Measurements from ENCODE around the gene PACSIN2.

The PACSIN2 gene

DNA sequence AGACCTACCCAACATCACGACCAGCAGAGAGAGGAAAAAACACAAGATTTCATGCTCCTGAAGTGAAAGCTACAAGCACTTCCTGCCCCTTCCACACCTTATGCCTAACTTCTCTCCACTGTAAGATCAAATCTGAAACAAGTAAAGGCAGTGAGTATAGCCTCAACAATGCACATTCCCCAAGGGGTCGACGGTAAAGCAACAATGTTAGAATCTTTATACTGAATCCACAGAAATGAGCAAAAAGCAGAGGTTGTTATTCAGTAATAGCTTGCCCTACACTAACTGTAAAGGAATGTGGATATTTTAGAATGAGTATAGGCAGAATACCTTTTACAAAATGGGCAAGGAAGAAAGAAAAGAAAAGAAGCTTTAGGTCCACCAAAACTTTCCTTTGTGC lies 173.5 kb downstream of the PACSIN2 start:
- no peak overlapping the region for H3K4me2 ChIP-seq (ENCODE audit: low read length)
- no peaks in the 10 kb centered on the region for H3K27me3 ChIP-seq (ENCODE audit: control insufficient read depth, low read length)
- H3K79me2 ChIP-seq (ENCODE audit: control insufficient read depth, low read length): no peaks in the 10 kb centered on the region
- H3K4me3 ChIP-seq (ENCODE audit: low read length): no peak overlapping the region
- H3K4me1 ChIP-seq (ENCODE audit: control insufficient read depth, low read length): no peaks in the 10 kb centered on the region
- no peaks in the 10 kb centered on the region for H3K36me3 ChIP-seq (ENCODE audit: control insufficient read depth, low read length)
- TF ChIP-seq, protein P1, sequence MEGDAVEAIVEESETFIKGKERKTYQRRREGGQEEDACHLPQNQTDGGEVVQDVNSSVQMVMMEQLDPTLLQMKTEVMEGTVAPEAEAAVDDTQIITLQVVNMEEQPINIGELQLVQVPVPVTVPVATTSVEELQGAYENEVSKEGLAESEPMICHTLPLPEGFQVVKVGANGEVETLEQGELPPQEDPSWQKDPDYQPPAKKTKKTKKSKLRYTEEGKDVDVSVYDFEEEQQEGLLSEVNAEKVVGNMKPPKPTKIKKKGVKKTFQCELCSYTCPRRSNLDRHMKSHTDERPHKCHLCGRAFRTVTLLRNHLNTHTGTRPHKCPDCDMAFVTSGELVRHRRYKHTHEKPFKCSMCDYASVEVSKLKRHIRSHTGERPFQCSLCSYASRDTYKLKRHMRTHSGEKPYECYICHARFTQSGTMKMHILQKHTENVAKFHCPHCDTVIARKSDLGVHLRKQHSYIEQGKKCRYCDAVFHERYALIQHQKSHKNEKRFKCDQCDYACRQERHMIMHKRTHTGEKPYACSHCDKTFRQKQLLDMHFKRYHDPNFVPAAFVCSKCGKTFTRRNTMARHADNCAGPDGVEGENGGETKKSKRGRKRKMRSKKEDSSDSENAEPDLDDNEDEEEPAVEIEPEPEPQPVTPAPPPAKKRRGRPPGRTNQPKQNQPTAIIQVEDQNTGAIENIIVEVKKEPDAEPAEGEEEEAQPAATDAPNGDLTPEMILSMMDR (IDR thresholded peaks at IDR 0.05; ENCODE audit: low read depth, low read length, poor library complexity, severe bottlenecking): no peak
- TF ChIP-seq EZH2phosphoT487 (IDR thresholded peaks at IDR 0.05; ENCODE audit: borderline replicate concordance, low read length): no peak
- no peak overlapping the region for H3K27ac ChIP-seq (ENCODE audit: low read depth, low read length)
- no peaks in the 10 kb centered on the region for H3K9me2 ChIP-seq (replicated peaks; ENCODE audit: control insufficient read depth, low read length)
- H3F3A ChIP-seq (ENCODE audit: control insufficient read depth, insufficient read depth): no peaks in the 10 kb centered on the region
- H4K20me1 ChIP-seq (ENCODE audit: control insufficient read depth, insufficient read depth, low read depth, low read length): no peaks in the 10 kb centered on the region
- no peaks in the 10 kb centered on the region for H3K9me3 ChIP-seq (ENCODE audit: control insufficient read depth, insufficient read depth, low read length)

DNA sequence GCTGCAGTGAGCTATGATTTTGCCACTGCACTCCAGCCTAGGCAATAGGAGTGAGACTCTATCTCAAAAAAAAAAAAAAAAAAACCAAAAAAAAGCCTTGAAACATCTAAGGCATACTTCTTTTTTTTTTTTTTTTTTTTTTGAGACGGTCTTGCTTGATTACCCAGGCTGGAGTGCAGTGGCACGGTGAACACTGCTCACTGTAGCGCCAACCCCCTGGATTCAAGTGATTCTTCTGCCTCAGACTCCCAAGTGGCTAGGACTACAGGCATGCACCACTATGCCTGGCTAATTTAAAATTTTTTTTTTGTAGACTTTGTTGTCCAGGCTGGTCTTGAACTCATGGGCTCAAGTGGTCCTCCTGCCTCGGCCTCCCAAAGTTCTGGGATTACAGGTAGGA lies 177.4 kb downstream of the PACSIN2 start:
- Histone ChIP-seq H3K79me2 (ENCODE audit: control insufficient read depth, low read length) (no peaks in the 10 kb centered on the region), H4K20me1 (ENCODE audit: control insufficient read depth, insufficient read depth, low read depth, low read length) (no peaks in the 10 kb centered on the region), H3K36me3 (ENCODE audit: control insufficient read depth, low read length) (no peaks in the 10 kb centered on the region; the same call in 1 of the 2 replicates), H3K27me3 (ENCODE audit: control insufficient read depth, low read length) (no peaks in the 10 kb centered on the region), H3K9me2 (replicated peaks; ENCODE audit: control insufficient read depth, low read length) (no peaks in the 10 kb centered on the region), H3K4me1 (ENCODE audit: control insufficient read depth, low read length) (no peaks in the 10 kb centered on the region), H3K9me3 (ENCODE audit: control insufficient read depth, insufficient read depth, low read length) (no peaks in the 10 kb centered on the region), H3K4me3 (ENCODE audit: low read length) (no peak overlapping the region), H3F3A (ENCODE audit: control insufficient read depth, insufficient read depth) (no peaks in the 10 kb centered on the region), H3K4me2 (ENCODE audit: low read length) (no peak overlapping the region), H3K27ac (ENCODE audit: low read depth, low read length) (no peak overlapping the region)
- TF ChIP-seq, protein P1 (IDR thresholded peaks at IDR 0.05; ENCODE audit: low read depth, low read length, poor library complexity, severe bottlenecking): no peak
- TF ChIP-seq EZH2phosphoT487 (IDR thresholded peaks at IDR 0.05; ENCODE audit: borderline replicate concordance, low read length): no peak

DNA sequence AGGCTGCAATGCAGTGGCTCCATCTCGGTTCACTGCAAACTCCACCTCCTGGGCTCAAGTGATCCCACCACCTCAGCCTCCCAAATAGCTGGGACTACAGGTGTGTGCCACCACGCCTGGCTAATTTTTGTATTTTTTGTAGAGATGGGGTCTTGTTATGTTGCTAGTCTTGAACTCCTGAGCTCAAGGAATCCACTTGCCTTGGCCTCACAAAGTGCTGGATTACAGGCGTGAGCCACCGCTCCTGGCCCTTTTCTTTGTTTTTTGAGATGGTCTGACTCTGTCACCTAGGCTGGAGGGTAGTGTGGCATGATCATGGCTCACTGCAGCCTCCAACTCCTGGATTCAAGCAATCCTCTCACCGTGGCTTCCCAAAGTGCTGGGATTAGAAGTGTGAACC lies 178.9 kb downstream of the PACSIN2 start:
- no peak for TF ChIP-seq EZH2phosphoT487 (IDR thresholded peaks at IDR 0.05; ENCODE audit: borderline replicate concordance, low read length)
- TF ChIP-seq, protein P1 (IDR thresholded peaks at IDR 0.05; ENCODE audit: low read depth, low read length, poor library complexity, severe bottlenecking): no peak
- Histone ChIP-seq H3K36me3 (ENCODE audit: control insufficient read depth, low read length) (no peaks in the 10 kb centered on the region; the same call in 1 of the 2 replicates), H4K20me1 (ENCODE audit: control insufficient read depth, insufficient read depth, low read depth, low read length) (no peaks in the 10 kb centered on the region), H3F3A (ENCODE audit: control insufficient read depth, insufficient read depth) (no peaks in the 10 kb centered on the region), H3K9me3 (ENCODE audit: control insufficient read depth, insufficient read depth, low read length) (no peaks in the 10 kb centered on the region), H3K9me2 (replicated peaks; ENCODE audit: control insufficient read depth, low read length) (no peaks in the 10 kb centered on the region), H3K4me2 (ENCODE audit: low read length) (no peak overlapping the region), H3K79me2 (ENCODE audit: control insufficient read depth, low read length) (no peaks in the 10 kb centered on the region), H3K27ac (ENCODE audit: low read depth, low read length) (no peak overlapping the region), H3K27me3 (ENCODE audit: control insufficient read depth, low read length) (no peaks in the 10 kb centered on the region), H3K4me1 (ENCODE audit: control insufficient read depth, low read length) (no peaks in the 10 kb centered on the region), H3K4me3 (ENCODE audit: low read length) (no peak overlapping the region)

All from DOHH2 (cell line).